ENCODE measurements around the gene GATB.

GATB gene, protein sequence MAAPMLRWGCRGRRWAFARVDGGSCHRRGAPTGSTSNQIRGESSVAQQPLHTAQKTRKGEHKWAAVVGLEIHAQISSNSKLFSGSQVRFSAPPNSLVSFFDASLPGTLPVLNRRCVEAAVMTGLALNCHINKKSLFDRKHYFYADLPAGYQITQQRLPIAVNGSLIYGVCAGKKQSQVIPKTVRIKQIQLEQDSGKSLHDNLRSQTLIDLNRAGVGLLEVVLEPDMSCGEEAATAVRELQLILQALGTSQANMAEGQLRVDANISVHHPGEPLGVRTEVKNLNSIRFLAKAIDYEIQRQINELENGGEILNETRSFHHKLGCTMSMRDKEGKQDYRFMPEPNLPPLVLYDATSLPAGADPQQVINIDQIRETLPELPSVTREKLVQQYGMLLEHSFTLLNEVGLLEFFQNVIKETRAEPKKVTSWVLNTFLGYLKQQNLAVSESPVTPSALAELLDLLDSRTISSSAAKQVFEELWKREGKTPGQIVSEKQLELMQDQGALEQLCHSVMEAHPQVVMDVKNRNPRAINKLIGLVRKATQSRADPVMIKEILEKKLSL

DNA sequence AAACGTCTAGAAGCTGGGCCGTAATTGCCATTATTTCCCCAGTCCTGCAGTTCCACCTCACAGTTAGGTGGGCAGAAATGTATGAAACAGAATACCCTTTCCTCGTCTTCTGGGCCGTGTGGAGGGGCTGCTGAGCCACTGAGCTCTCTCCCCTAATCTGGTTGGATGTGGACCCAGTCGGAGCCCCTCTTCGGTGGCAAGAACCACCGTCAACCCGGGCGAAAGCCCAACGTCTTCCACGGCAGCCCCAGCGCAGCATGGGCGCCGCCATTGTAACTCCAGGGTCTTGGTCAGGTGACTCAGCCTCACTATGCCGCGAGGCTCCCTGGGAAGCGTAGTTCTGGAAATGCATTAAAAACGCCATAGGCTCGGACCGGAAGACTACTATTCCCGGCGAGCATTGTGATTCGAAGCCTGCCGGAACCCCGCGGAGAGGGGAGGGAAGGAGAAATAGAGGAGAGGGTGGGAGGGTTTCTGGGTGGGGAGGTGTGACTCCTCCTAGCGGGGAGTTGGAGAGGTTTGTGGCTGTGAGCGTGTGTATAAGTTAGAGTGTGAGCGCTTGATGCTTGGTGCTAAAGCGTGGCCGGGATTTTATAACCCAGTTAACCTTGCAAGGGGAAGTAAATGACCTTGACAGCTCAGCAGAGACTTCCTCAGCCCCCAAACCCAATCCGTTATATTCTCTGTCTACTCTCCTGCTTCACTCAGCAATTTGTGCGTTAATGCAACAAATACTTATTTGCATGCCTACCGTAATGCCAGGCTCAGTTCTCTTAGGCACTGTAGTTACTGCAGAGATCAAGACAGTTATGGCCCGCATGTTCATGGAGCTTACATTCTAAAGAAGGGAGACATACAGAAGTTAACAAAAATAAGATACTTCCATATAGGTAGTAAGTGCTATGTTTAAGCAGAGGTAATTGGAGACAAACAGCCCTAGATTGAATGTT lies at the start of gene GATB:
Gene GATB, minus strand, starts transcription at position 296 of the 950 bp plus-strand sequence. Its CDS starts 25 bp downstream, at position 271.
- H3K27ac ChIP-seq = peak within 1 kb of the TSS; percentile 72
- TF ChIP-seq, protein P1, sequence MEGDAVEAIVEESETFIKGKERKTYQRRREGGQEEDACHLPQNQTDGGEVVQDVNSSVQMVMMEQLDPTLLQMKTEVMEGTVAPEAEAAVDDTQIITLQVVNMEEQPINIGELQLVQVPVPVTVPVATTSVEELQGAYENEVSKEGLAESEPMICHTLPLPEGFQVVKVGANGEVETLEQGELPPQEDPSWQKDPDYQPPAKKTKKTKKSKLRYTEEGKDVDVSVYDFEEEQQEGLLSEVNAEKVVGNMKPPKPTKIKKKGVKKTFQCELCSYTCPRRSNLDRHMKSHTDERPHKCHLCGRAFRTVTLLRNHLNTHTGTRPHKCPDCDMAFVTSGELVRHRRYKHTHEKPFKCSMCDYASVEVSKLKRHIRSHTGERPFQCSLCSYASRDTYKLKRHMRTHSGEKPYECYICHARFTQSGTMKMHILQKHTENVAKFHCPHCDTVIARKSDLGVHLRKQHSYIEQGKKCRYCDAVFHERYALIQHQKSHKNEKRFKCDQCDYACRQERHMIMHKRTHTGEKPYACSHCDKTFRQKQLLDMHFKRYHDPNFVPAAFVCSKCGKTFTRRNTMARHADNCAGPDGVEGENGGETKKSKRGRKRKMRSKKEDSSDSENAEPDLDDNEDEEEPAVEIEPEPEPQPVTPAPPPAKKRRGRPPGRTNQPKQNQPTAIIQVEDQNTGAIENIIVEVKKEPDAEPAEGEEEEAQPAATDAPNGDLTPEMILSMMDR (conservative IDR thresholded peaks at IDR 0.05) = peak; percentile 64
- no peak for TF ChIP-seq ZFX (IDR thresholded peaks at IDR 0.05)

DNA sequence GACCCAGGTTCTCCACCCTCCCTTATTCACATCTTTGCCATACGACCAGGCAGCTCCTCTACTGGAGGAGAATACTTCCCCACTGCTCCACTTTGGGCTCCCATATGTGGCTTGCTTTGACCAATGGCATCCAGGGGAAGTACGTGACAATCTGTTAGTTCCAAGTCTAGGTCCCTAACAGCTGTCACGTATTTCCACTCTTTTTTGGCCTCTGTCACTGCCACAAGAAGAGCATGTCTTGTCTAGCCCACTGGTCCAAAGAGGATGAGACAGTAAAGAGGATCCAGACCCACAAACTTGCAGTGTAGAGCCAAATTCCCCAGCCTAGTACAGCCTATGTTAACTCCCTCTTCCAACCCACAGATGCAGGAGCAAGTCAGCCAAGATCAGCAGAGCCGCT lies 49.7 kb upstream of the GATB start:
- H3K27ac ChIP-seq = no peak overlapping the region
- TF ChIP-seq, protein P1 (conservative IDR thresholded peaks at IDR 0.05) = no peak
- no peak for TF ChIP-seq ZFX (IDR thresholded peaks at IDR 0.05)

DNA sequence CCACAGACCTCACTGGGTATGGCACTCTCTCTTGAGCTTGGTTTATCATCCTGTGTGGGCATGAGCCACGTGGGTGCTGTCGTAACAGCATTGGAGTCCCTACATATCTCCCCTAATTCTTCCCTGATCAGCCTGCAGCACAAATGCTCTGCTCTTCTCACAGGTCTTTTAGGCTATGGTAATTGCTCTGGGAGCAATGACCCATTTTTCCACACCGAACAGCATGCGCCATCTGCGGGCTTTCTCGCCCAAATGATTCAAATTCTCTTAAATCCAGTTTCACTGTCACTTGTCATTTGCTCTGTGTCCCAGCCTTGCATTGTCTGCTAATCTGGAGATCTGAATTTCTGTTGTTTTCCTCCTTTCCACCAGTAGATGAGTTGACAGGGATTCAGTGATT lies 48.9 kb upstream of the GATB start:
- no peak for TF ChIP-seq ZFX (IDR thresholded peaks at IDR 0.05)
- TF ChIP-seq, protein P1 (conservative IDR thresholded peaks at IDR 0.05) = no peak
- no peak overlapping the region for H3K27ac ChIP-seq

DNA sequence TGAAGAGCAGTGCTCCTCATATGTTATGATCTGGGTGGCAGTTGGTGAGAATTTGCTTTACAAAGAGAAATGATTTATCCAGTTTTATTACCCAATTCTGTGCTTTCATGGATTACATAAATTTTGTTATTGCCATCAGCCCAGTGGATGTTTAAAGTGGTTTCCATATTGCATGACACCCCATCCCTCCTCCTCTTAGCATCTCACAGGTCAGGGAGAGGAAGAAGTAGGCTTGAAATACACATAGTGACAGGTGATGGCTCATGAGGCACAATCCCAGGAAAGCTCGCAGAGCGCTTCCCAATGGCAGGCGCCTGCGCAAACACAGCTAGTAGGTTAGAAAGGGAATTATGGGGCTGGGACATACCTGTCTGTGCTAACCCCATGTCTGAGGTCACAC lies 47.7 kb upstream of the GATB start:
- H3K27ac ChIP-seq = no peak overlapping the region
- TF ChIP-seq, protein P1 (conservative IDR thresholded peaks at IDR 0.05) = no peak
- TF ChIP-seq ZFX (IDR thresholded peaks at IDR 0.05) = no peak

DNA sequence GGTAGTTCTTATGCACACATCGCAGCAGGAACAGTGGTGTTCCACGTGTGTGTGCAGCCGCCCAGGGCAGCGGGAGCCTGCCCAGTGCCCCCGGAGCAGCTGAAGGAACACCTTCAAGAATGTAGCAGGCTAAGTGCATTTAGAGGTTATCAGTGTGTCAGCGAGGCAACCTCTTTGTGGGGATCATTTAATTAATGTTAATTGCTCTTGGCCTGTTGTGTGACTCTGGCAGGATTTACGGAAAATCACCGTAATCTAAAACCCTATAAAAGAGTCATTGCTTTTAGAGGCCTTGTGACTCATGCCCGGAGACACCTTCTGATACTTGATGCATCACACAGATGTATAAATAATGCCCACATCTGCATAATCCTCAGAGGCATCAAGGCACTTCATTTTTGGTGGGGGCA lies 47.3 kb upstream of the GATB start:
- H3K27ac ChIP-seq = no peak overlapping the region
- TF ChIP-seq, protein P1 (conservative IDR thresholded peaks at IDR 0.05) = no peak
- no peak for TF ChIP-seq ZFX (IDR thresholded peaks at IDR 0.05)

DNA sequence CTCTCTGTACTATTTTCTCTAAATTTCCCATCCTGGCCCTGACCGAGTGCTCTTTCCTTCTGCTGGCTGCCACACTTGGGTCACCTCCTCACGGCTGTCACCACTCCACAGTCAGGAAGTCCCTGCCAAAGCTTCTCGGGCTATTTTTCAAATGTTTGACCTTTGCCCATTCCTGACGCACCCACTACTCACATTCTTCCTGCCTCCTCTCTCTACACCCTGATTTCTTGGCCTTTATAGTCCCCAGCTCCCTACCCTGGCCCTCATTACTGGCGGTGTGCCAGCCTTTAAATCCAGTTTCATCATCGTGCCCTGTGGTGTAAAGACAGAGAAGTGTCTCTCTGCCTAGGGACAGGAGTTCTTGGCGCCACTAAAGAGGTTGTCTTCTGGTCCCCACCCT lies 46.4 kb upstream of the GATB start:
- TF ChIP-seq ZFX (IDR thresholded peaks at IDR 0.05) = no peak
- TF ChIP-seq, protein P1 (conservative IDR thresholded peaks at IDR 0.05) = no peak
- H3K27ac ChIP-seq = no peak overlapping the region

All from C4-2B (cell line).